Measurements from ENCODE around the gene TMEM120A.
A peak's percentile ranks its signal among the peaks of the same experiment; 100 is the strongest.

DNA sequence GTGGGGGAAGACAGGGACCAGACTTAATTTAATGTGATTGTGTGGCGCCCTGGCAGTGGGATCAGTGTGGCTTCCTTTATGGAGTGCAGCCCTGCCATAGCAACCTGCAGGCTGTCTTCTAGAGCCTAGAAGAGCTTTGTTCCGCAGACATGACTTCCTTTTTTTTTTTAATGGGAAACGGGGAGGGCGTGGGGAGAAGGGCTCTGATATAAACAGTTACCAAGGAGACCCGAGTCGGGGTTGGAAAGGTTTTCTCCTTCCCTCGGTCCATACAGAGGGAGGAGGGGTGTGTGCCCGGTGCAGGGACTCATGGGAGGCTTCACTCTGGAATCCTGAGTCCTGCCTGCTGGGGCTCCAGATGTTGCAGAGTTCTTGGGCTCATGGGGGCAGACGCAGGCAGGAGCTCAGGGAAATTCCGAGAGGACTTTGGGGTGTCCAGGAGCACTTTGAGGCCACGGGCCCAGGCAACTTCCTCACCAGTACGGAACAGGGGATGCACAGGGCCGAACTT, 26.9 kb downstream of the TMEM120A start:
- TF ChIP-seq, protein P1, sequence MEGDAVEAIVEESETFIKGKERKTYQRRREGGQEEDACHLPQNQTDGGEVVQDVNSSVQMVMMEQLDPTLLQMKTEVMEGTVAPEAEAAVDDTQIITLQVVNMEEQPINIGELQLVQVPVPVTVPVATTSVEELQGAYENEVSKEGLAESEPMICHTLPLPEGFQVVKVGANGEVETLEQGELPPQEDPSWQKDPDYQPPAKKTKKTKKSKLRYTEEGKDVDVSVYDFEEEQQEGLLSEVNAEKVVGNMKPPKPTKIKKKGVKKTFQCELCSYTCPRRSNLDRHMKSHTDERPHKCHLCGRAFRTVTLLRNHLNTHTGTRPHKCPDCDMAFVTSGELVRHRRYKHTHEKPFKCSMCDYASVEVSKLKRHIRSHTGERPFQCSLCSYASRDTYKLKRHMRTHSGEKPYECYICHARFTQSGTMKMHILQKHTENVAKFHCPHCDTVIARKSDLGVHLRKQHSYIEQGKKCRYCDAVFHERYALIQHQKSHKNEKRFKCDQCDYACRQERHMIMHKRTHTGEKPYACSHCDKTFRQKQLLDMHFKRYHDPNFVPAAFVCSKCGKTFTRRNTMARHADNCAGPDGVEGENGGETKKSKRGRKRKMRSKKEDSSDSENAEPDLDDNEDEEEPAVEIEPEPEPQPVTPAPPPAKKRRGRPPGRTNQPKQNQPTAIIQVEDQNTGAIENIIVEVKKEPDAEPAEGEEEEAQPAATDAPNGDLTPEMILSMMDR (IDR thresholded peaks at IDR 0.05) = no peak
- TF ChIP-seq POLR2AphosphoS5 (IDR thresholded peaks at IDR 0.05) = peak in 1 of 3 donors; percentile 31
- no peak for TF ChIP-seq EP300 (IDR thresholded peaks at IDR 0.05; ENCODE audit: low read depth)
- TF ChIP-seq POLR2A (IDR thresholded peaks at IDR 0.05) = no peak
